Right cardiac atrium (tissue), 5 donors: ENCODE measurements around the gene COPA. TPM values are rescaled to one million over a fixed set of nuclear protein-coding genes. Genes with fewer than 3 reads are reported as not detected.

Source experiments
- ATAC-seq, 2 donors: fragments of 200-7000 bp; cut with Tn5 transposase; one replicate each; pipeline versions ENCODE4 v1.8.0 to v1.9.1; 2020; ENCODE audit warnings: moderate library complexity in 2 of 2, mild to moderate bottlenecking in 1 of 2
- DNase-seq, 3 donors: peaks; one replicate each; pipeline ENCODE4 v3.0.0-alpha.2; 2020
- H3K27ac ChIP-seq: one replicate; pipeline ENCODE4 v1.5.1; 2013; ENCODE audit warnings: mild to moderate bottlenecking, low read length, control low read depth, moderate library complexity
- H3K27me3 ChIP-seq: one replicate; pipeline ENCODE4 v1.6.1; 2013; ENCODE audit not compliant: control insufficient read depth, insufficient read depth
- H3K4me1 ChIP-seq: one replicate; pipeline ENCODE4 v1.6.1; 2013; ENCODE audit warnings: low read length; ENCODE audit not compliant: control insufficient read depth, insufficient read depth
- H3K4me3 ChIP-seq: one replicate; pipeline ENCODE4 v1.5.1; 2013; ENCODE audit warnings: low read length, control low read depth
- H3K9me3 ChIP-seq: one replicate; pipeline ENCODE4 v1.6.1; 2013; ENCODE audit warnings: low read length; ENCODE audit not compliant: control insufficient read depth
- WGBS: extraction: QIAGEN DNeasy Blood & Tissue Kit; methylation state at CpG from one replicate; pipeline ENCODE4 v1.1.7; 2013; 5-methylcytosine and 5-hydroxymethylcytosine counted together
- intact Hi-C, 4 donors: fragments of 100-400 bp; cut with DNase I; formaldehyde crosslinking; loops; one replicate each; pipeline versions ENCODE4 v1.11.0 to v1.14.0; 2022 to 2023
- polyA plus RNA-seq: library from polyadenylated mRNA; stranded (reverse); fragments of 200-250 nt; gene quantifications from one replicate; pipeline ENCODE4 v1.2.3, GENCODE V29; 2013
- total RNA-seq, 4 donors: library from RNA; stranded (reverse); fragmentation: NEBNext Ultra II Directional; extraction: Animal tissue kit (Norgen Biotek cat#: 25700); gene quantifications; one replicate each; pipeline ENCODE4 v1.2.1, GENCODE V29; 2021
- donor health status: healthy with polysubstance abuse.
- donor health status: DM: no; HTN: yes; CAD: no.
- donor health status: DM: no; HTN: no; CAD: no.
- donor health status: DM: no; HTN: yes; CAD: no; lungs with severe emphysema.
- donor health status: DM: yes; HTN: yes; CAD: no.

Gene COPA
- total and polyA plus RNA-seq, 5 donors = 69.1 to 140 (median 117) TPM

- DNase-seq (no peak), ATAC-seq (no peak)
- Histone ChIP-seq H3K4me3 (no peak overlapping the region), H3K4me1 (no peaks in the 10 kb centered on the region), H3K27me3 (no peaks in the 10 kb centered on the region), H3K9me3 (no peaks in the 10 kb centered on the region), H3K27ac (no peak overlapping the region)
- WGBS = 81% methylated on average over 4 of the region's 4 CpGs
- intact Hi-C loops = no loop called here
Observed at GRCh38 chr1:160264795-160265307, 78.2 kb downstream of the COPA start.

GRCh38 chr1:160261893-160262794, 80.9 kb downstream of the COPA start, which contains the start of gene DCAF8:
DCAF8 (minus strand) TSS chr1:160262549; CDS start chr1:160244008, 18,541 bp downstream.
- peak within 1 kb of the TSS; percentile 96 for H3K27ac ChIP-seq
- ATAC-seq = peak; percentile 98
- intact Hi-C loops = no loop called here
- H3K4me3 ChIP-seq = peak within 1 kb of the TSS; percentile 80
- WGBS = under 1% methylated on average over 67 of the region's 67 CpGs
- DNase-seq = peak; percentile 99
- no peaks in the 10 kb centered on the region for H3K4me1 ChIP-seq
- no peaks in the 10 kb centered on the region for H3K27me3 ChIP-seq
- H3K9me3 ChIP-seq = no peaks in the 10 kb centered on the region

GRCh38 chr1:160261556-160261892, 81.5 kb downstream of the COPA start:
- H3K27me3 ChIP-seq = no peaks in the 10 kb centered on the region
- H3K4me3 ChIP-seq = peak overlapping the region; percentile 80
- H3K9me3 ChIP-seq = no peaks in the 10 kb centered on the region
- ATAC-seq = peak; percentile 35 to 51
- H3K27ac ChIP-seq = peak overlapping the region; percentile 96
- WGBS = under 1% methylated on average over 8 of the region's 8 CpGs
- intact Hi-C loops = no loop called here
- no peak for DNase-seq
- H3K4me1 ChIP-seq = no peaks in the 10 kb centered on the region

GRCh38 chr1:160260406-160261382, 82.4 kb downstream of the COPA start:
- no peaks in the 10 kb centered on the region for H3K4me1 ChIP-seq
- ATAC-seq = no peak

GRCh38 chr1:160258177-160258798, 84.8 kb downstream of the COPA start:
- H3K4me1 ChIP-seq = no peaks in the 10 kb centered on the region
- no peak overlapping the region for H3K27ac ChIP-seq
- DNase-seq = no peak
- H3K4me3 ChIP-seq = no peak overlapping the region
- no peak for ATAC-seq
- intact Hi-C loops = loop anchor here in 1 of 4 donors (5.0 kb wide), 1 partner anchor 66 kb away; the partner anchor contains the start of gene CASQ1
- no peaks in the 10 kb centered on the region for H3K27me3 ChIP-seq
- H3K9me3 ChIP-seq = no peaks in the 10 kb centered on the region
- WGBS = 90% methylated on average over 7 of the region's 7 CpGs

More at GRCh38 chr1:160260406-160261382, 82.4 kb downstream of the COPA start:
- DNase-seq = no peak
- Histone ChIP-seq H3K27ac (peak overlapping the region; percentile 84), H3K27me3 (no peaks in the 10 kb centered on the region), H3K9me3 (no peaks in the 10 kb centered on the region), H3K4me3 (peak overlapping the region; percentile 80)
- WGBS = 18% methylated on average over 6 of the region's 6 CpGs
- intact Hi-C loops = no loop called here

- Histone ChIP-seq H3K4me1 (no peaks in the 10 kb centered on the region), H3K4me3 (no peak overlapping the region), H3K27me3 (no peaks in the 10 kb centered on the region), H3K9me3 (no peaks in the 10 kb centered on the region), H3K27ac (peak overlapping the region; percentile 17)
- 93% methylated on average over 6 of the region's 6 CpGs for WGBS
- DNase-seq (no peak), ATAC-seq (no peak)
- intact Hi-C loops = loop anchor here in 1 of 4 donors (5.0 kb wide), 1 partner anchor 65 kb away; the partner anchor contains the start of gene CASQ1
Observed at GRCh38 chr1:160257411-160258015, 85.5 kb downstream of the COPA start.

- Histone ChIP-seq H3K27ac (no peak overlapping the region), H3K4me1 (no peaks in the 10 kb centered on the region), H3K4me3 (no peak overlapping the region), H3K9me3 (no peaks in the 10 kb centered on the region), H3K27me3 (no peaks in the 10 kb centered on the region)
- intact Hi-C loops = loop anchor here in 1 of 4 donors (5.0 kb wide), 1 partner anchor 64 kb away; the partner anchor contains the start of gene CASQ1
- no peak for ATAC-seq
- no peak for DNase-seq
- 27% methylated on average over 3 of the region's 3 CpGs for WGBS
Observed at GRCh38 chr1:160256396-160257046, 86.5 kb downstream of the COPA start.

- no peak overlapping the region for H3K4me3 ChIP-seq
- DNase-seq = no peak
- WGBS = 74% methylated on average over 4 of the region's 4 CpGs
- H3K9me3 ChIP-seq = no peaks in the 10 kb centered on the region
- no peaks in the 10 kb centered on the region for H3K27me3 ChIP-seq
- intact Hi-C loops = loop anchor here in 1 of 4 donors (5.0 kb wide), 1 partner anchor 64 kb away; the partner anchor contains the start of gene CASQ1
- no peak overlapping the region for H3K27ac ChIP-seq
- no peak for ATAC-seq
- no peaks in the 10 kb centered on the region for H3K4me1 ChIP-seq
Observed at GRCh38 chr1:160255781-160256300, 87.2 kb downstream of the COPA start.

- intact Hi-C loops = loop anchor here in 2 of 4 donors (5.0 kb wide), 1 partner anchor 150 kb away; no protein-coding TSS in a partner anchor
- Histone ChIP-seq H3K9me3 (no peaks in the 10 kb centered on the region), H3K4me1 (no peaks in the 10 kb centered on the region), H3K27ac (no peak overlapping the region), H3K27me3 (no peaks in the 10 kb centered on the region), H3K4me3 (no peak overlapping the region)
- 73% methylated on average over 5 of the region's 5 CpGs for WGBS
- DNase-seq (peak in 2 of 3 donors; percentile 70 to 83), ATAC-seq (peak; percentile 92 to 93)
Observed at GRCh38 chr1:160251687-160252526, 91.1 kb downstream of the COPA start.
